ENCODE results near the gene HNRNPH2.

DNA sequence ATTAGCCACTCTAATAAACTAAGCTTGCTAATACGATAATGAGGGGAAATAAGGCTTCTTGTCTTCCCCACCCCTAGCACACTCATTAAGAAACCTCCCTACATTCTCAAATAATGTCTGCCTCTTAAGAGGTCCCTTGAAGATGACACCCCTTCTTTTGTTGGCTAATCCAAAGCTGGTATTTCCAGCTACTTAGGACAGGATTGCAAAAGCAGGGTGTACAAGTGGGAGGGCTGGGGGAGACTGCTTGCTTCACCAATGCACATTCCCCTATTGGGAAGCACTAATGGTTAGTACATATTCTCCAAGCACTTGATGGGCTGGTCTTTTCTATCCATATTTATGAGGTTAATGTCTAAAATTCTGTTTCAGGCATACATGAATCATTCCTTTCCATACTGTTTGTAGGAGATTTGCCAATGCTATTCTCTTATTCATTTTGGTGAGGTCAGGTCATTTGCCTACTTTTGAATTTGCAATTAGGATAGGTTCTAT is 42.7 kb upstream of the HNRNPH2 start:
- TF ChIP-seq JUND (IDR thresholded peaks at IDR 0.05), result no peak
- no peak for TF ChIP-seq FOXA1 (IDR thresholded peaks at IDR 0.05)
- TF ChIP-seq, protein P1, sequence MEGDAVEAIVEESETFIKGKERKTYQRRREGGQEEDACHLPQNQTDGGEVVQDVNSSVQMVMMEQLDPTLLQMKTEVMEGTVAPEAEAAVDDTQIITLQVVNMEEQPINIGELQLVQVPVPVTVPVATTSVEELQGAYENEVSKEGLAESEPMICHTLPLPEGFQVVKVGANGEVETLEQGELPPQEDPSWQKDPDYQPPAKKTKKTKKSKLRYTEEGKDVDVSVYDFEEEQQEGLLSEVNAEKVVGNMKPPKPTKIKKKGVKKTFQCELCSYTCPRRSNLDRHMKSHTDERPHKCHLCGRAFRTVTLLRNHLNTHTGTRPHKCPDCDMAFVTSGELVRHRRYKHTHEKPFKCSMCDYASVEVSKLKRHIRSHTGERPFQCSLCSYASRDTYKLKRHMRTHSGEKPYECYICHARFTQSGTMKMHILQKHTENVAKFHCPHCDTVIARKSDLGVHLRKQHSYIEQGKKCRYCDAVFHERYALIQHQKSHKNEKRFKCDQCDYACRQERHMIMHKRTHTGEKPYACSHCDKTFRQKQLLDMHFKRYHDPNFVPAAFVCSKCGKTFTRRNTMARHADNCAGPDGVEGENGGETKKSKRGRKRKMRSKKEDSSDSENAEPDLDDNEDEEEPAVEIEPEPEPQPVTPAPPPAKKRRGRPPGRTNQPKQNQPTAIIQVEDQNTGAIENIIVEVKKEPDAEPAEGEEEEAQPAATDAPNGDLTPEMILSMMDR (IDR thresholded peaks at IDR 0.05; ENCODE audit: low read depth, low read length, missing input control), result no peak
- TF ChIP-seq GABPA (IDR thresholded peaks at IDR 0.05 in 1 of 2, conservative IDR thresholded peaks at IDR 0.05 in 1 of 2), result no peak
- TF ChIP-seq RAD21 (IDR thresholded peaks at IDR 0.05), result no peak

Data from liver (tissue), 3 donors.